Activated CD4-positive, alpha-beta T cell treated with anti-CD3 and anti-CD28 coated beads, Interleukin-10, Interleukin-2, amounts not matched to agents 100 ng/mL and 50 ng/mL, durations not matched to agents 16 hours and 8 hours (primary cell): ENCODE results near the gene SLC38A4.
"Not testable (repeated sequence)": the region's sequence is repeated elsewhere in the genome, so short reads cannot be mapped to it uniquely, and the experiment has no call there.

Experiments
- DNase-seq: peaks from one replicate; pipeline ENCODE4 v3.0.0-alpha.2; 2020

The SLC38A4 gene, protein sequence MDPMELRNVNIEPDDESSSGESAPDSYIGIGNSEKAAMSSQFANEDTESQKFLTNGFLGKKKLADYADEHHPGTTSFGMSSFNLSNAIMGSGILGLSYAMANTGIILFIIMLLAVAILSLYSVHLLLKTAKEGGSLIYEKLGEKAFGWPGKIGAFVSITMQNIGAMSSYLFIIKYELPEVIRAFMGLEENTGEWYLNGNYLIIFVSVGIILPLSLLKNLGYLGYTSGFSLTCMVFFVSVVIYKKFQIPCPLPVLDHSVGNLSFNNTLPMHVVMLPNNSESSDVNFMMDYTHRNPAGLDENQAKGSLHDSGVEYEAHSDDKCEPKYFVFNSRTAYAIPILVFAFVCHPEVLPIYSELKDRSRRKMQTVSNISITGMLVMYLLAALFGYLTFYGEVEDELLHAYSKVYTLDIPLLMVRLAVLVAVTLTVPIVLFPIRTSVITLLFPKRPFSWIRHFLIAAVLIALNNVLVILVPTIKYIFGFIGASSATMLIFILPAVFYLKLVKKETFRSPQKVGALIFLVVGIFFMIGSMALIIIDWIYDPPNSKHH

DNA sequence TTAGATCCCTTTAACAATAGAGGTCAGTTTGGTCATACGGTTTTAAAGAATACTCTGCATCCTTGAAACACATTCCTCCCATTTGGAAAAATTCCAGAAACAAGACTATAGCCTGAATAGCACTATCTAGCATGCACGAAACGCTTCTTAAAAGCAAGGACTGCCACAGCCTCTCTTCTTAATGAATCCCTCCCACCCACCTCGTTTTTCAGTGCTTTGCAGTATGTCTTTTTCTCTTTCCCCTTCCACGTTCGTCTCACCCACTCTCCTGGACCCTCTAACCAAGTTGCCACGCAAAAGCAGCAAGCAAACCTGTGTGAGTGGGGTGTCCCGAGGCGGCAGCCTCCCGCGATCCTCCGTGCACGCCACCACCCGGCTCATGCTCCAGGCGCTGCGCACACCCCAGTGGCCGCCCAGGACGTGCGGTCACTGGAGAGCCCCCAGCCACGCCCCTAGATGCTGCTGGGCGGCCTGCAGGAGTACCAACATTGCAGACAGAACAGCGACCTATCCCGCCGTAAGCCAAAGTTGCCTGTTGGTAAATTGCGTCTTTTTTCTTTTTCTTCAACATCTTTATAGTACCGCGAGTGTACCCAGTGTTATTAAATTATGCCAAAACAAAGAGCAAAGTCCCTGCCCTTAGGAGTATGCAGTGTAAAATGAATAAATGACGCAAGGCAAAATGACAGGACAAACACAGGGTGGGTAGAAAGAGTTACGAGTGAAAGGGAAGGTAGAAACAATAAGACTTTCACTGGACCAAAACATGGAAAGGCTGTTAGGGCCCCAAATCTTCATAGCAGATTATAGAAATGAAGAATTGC is at the start of gene SLC38A4:
SLC38A4 (minus strand) TSS at position 407 of the 824 bp plus-strand sequence. CDS start 32,926 bp downstream, outside the sequence.
- DNase-seq: no peak

DNA sequence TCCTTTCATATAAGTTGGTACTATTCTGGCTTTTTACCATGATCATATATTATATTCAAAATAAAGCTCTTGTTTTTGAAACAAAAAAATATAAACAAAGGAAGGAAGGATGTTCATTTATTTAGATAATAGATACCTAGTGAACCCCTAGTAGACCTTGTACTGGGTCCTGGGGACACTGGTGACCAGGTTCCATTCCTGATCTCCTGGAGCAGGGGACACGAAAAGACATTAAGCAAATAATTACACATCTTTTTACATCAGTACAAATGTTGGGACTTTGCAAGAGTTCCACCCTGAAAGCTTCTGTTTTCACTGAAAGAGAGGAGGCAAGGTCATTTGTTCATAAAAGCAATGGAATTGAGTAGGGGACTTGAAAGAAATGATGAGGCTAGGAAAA is 49.3 kb upstream of the SLC38A4 start:
- no peak for DNase-seq

DNA sequence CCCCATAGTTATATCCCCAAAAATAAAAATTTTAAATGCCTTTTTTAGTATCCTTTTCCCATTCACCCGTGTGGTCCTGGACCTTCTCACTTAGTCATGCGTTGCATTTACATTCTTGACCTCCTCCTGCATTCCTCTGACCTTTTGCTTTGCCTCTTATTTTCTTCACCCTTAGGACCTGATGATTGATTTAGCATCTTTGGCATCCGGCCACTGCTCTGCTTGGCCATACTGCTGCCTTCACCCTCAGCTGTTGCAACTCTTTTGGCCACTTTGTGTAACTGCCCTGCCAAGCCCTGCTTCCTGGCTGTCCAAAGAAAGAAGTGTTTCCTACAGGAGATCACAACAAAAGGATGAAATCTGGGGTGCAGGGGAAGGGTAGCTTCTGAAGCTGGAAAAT is 48.8 kb upstream of the SLC38A4 start:
- DNase-seq: no peak

DNA sequence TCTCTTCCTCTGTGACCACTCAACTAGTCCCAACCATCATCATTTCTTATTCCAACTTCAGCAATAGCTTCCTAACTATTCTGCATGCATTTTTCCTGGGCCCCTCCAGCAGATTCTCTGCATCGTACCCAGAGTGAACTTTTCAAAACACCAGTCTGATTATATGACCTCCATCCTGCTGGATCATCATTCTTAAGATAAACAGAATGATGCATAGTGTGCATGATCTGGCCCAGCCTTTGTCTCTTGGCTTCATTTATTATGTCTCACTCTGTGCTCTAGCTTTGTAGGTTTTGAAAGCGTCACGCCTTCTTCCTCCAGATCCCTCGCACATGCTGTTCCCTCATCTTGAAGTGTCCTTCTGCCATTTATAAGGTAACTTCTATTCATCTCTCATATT is 46.3 kb upstream of the SLC38A4 start:
- DNase-seq: no peak

DNA sequence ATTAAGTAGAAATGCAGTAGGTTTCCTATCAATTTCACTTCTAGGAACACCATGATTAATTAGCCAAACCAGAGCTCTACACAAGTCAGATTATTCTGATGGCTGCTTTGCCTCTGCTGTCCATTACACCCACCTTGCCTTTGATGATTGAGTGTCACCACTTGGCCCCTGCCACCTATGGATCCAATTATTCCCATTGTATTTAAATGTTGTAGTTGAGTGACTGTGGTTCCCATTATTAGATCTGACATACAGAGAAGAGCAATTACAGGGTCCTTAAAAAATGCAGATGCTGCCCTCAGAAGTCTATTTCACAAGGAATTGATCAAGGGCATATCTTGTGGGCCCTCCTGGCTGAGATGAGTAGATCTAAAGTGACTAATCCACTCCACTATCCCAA is 39.5 kb upstream of the SLC38A4 start:
- no peak for DNase-seq

DNA sequence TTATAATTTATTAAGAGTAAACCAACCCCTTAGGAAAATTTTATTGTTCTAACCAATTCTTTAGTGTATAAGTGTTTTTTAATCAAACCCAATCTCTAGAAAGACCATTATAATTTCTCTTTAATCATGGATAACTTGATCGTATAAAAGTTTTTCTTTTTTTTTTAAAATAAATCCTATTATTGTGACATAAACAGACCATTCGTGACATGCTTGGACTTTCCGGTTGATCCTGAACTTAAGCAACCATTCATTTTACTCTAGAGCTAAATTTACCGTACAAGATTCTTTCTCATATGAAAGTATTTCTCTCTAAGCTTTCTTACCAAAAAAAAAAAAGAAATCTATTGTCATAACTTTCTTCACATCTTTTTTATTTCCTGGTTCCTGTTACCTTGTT is 32.6 kb upstream of the SLC38A4 start:
- no peak for DNase-seq

DNA sequence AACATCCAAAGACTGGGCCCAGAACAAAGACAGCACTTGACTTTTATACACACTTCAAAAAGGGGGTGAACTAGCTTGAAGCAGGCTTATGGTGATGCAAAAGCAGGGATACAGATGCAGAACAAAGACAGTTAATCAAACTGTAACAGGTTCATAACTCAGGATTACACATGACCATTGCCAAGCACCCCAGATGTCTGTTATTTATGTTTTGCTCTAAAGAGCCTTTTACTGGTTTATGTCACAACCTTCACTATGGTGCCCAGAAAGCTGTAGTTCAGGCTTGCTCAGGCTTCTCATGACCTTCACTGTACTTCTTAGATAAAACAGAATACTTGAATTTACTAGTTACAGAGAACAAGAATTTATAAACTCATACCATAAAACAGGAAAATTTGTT is 31.7 kb upstream of the SLC38A4 start:
- no peak for DNase-seq

DNA sequence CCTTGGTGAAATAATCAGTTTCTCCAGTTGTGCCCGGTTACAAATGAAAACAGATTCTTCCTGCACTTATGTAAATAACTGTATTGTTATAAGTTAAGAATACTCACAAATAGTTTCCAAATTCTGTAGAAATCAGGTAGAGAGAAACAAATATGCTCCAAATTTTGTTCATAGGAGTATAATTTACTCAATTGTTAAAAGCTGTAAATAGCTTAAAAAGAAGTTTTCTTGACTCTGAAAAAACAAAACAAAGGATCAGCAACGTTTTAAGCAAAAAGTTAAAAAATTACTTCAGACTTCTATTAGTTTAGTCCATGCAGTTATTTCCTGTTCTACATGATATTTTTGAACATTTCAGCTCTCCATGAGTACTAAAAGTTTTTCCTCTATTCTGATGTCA is 30.0 kb upstream of the SLC38A4 start:
- DNase-seq: no peak

DNA sequence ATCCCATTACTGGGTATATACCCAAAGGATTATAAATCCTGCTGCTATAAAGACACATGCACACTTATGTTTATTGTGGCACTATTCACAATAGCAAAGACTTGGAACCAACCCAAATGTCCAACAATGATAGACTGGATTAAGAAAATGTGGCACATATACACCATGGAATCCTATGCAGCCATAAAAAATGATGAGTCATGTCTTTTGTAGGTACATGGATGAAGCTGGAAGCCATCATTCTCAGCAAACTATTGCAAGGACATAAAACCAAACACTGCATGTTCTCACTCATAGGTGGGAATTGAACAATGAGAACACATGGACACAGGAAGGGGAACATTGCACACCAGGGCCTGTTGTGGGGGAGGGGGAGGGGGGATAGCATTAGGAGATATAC is 28.4 kb upstream of the SLC38A4 start:
- not testable (repeated sequence) for DNase-seq

DNA sequence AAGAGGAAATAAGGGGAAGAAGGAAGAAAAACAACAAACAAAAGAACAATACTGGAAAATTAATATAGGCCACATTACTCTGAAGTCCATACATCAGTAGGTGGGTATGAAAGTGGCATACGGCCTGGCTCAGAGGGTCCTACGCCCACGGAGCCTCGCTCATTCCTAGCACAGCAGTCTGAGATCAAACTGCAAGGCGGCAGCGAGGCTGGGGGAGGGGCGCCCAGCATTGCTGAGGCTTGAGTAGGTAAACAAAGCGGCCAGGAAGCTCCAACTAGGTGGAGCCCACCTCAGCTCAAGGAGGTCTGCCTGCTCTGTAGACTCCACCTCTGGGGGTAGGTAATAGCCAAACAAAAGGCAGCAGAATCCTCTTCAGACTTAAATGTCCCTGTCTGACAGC is 23.0 kb upstream of the SLC38A4 start:
- DNase-seq: not testable (repeated sequence)

DNA sequence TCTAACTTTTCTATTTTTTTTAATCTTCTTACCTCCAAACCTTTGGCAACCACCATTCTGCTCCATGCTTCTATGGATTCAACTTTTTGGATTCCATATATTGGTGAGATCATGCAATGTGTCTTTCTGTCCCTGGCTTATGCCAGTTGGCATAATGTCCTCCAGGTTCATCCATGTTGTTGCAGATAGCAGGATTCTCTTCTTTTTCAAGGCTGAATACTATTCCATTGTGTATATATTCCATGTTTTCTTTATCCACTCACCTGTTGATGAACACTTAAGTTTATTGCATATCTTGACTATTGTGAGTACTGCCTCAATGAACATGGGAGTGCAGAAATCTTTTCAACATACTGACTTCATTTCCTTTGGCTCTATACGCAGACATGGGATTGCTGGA is 21.2 kb upstream of the SLC38A4 start:
- no peak for DNase-seq

DNA sequence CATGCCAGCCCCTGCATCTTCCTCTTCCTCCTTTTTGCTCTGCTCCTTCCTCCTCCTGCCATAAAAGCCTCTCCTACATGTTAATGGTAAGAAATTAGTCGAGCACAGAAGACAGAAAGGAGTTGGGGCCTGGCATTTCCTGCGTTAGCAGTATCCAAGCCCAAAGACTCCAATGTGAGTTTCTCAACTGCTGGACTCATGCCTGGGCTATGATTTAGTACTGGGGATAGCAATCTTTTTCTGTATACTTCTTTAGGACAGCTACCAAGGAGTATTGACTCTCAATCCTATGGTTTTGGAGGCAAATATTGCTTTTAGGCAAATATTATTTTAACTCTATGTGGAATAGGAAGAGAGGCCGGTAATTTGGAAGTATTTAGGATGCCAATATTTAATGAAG is 18.0 kb upstream of the SLC38A4 start:
- DNase-seq: no peak

DNA sequence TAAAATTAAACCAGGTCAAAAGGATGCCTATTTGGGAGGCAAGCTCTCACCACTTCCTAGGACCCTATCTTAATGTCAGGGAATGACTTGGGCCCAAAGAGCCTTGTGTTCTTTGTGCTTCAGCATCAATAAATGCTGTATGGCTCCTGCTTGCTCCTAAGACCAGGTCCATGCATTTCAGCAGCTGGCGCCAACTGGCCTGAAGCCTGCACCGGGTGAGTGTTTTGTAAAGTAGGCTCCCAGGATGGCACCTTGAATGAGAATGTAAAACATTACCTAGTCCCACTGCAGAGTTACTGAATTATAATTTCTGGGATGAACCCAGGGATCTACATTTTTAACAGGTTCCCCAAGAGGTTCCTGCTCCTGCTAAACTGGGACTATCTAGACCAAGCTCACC is 16.1 kb upstream of the SLC38A4 start:
- DNase-seq: no peak

DNA sequence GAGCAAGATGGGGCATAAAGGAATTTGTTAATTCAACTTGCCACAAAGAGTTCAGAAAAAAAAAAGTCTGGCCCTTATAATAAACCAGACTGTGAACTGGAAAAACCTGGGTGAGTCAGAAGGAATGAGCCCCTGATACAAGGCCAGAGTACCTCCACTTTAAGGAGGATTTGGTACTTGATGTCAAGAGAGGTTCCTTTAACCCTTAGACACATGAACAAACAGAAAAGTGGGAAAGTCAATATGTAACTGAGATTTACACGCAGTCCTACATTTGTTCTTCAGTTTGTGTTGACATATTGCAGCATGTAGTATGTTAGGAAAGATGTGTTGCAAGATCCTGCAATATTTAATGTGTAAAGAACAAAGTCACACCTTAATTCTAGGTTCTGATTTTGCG is 14.2 kb upstream of the SLC38A4 start:
- no peak for DNase-seq

DNA sequence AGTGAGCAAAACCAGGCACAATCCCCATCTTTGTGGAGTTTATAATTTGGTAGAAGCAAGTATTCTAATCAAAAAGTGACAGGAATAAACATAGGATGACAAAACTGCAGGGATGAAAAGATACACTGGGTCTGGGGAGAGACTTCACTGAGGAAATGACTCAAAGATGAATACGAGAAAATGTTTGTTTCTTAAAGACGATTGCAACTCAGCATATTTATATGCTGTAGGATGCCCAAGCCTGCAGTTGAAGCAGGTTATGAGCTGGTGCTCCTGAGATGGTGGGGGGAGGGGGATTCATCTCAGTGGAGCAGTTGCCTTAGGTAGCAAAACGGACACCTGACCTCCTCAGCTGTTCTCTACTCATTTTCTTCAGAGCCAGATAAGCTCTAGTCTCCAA is 13.4 kb upstream of the SLC38A4 start:
- DNase-seq: no peak

DNA sequence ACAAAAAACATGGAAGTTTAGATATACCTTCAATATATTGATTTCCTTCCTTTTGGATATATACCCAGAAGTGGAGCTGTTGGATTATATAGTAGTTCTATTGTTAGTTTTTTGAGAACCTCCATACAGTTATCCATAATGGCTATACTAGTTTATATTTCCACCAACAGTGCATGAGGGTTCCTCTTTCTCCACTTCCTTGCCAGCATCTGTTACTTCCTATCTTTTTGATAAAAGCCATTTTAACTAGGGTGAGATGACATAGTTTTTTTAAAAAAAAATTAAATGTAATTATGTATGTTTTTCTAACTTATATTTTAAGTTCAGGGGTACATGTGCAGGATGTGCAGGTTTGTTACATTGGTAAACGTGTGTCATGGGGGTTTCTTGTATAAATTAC is 10.0 kb upstream of the SLC38A4 start:
- DNase-seq: no peak

DNA sequence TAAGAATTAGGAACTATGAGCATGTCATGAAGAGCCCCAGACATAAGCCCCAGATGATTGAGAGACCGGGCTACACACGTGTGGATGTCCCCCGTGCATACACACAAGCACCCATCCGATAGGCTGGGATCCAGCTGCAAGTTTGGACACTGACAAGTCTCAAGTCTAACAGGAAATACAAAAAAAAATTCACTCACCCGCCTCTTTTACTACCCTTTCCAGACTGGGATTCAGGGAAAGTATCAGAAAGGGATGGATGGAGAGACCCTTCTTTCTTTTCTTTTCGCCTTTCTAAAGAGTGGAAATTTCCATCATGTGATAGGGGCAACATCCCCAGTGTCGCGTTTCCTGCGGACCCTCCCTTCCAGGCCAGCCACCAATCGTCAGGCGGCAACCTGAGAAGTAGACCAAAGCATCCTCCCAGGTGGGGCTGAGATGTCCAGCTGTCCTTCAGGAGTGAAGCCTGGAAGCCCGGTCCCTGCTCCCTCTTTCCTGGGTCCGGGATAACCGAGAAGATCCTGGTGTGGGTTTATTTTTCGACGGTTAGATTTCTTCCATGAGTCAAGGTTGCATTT is 6.4 kb upstream of the SLC38A4 start:
- DNase-seq: no peak

DNA sequence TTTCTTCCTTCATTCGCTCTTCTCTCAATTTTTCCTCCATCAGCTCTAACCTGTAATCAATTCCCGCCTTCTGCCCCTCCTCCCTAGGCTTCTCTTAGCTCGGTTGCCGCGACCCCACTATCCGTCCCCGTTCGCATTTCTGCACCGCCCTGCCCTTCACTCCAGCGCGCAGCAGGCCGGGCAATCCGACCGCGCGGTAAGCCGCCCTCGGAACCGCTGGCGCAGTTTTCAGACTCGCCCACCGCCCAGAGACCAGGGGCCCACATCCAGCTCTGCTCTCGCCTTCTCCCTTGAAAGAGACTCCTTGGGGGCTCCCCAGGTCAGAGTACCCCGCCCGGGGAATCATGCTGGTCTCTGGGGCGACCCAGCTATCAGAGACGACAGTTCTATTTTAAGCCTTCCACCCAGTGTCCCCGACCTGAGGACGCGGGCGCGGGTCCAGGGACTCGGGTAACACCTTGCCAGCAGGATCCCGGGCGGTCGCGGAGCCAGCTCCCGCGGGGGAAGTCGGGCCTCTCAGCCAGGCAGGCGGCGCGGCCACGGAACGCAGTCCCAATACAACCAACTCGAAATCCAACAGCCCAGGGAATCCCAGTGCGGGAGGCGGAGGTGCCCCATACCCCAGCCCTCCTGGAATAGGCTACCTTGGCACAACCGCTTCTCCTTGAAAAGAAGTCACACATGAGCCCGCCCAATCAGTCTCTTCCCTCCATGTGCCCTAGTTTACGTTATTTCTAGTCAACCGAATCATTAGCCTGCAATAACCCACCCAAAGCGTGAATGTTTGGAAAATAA is 5.7 kb upstream of the SLC38A4 start:
- no peak for DNase-seq

DNA sequence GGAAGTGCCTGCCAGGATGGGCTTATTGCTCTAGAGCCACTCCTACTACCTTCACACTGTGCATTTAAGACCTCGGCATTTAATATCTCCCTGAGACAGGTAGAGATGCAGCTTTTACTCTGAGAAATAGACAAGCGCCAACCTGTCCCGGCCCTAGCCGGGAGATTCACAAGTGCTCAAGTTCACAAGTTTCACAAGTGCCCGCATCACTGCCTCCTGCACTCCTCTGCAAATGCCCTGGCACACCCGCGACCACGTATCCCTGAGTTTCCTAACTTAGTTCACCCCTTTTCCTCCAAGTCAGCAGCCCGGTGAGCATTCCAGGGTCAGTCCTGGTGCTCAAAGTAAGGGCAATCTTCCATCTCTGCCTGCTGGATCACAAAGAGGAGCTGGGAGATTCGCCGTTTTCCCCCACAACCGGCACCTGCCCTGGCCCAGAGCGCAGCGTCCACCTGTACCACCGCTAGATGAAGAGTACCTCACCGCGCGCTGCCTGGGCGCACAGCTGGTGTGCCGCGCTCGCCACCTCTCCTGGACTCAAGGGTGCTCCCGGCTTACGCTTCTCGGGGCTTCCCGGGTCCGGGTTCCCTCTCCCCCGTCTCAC is 5.0 kb upstream of the SLC38A4 start:
- DNase-seq: no peak

DNA sequence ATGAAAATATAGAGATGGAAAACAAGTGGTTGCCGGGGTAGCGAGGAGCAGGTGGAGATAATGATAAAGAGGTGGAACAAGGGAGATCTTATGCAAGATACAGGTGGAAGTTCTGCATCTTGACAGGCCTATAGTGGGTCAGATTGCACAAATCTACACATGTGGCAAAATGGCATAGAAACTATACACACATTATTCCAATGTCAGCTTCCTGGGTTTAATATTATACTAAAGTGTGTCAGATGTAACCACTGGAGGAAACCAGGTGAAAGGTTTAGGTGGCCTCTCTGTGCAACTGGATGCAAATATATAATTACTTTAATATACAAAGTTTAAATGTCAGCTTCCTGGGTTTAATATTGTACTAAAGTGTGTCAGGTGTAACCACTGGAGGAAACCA is 1.1 kb downstream of the SLC38A4 start:
- DNase-seq: no peak

DNA sequence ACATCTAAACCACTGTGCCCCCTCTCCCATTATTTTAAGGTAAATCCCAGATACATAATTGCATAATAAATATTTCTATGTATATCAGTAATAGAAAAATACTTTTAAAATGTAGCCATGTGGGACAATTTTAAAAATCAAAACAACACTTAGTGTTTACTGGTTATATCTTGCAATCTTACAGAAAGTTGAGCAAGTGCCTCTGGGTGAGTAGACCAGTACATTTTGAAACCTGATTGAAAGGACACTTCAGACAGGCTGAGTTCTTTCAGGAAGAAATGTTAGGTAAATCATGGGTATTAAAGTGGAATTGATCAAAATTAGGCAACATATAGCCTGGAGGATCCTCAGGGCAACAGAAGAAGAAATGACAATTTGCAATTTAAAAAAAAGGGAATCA is 7.2 kb downstream of the SLC38A4 start:
- DNase-seq: no peak

DNA sequence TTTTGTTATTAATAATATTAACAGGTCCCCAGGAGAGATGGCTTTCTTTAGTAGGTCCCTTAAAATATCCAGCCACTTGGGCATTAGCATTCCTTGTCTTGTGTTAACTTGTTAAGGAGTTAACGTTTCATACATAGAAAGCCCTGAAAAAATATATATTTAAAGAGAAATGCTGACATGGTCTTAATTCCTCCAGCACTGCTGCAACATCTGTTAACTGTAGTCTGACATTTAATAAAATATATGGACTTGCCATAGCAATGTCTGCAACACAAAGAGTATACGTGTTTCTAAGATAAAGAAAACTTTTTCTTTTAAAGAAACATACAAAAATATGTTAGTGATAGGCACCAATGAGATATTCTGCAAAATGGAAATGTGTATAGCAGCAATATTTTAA is 10.0 kb downstream of the SLC38A4 start:
- no peak for DNase-seq
